Inflammatory macrophage treated with lipopolysaccharide for 1 hour (primary cell): Measurements from ENCODE around the gene TMEM131L.

Source experiments
- DNase-seq, 2 donors: peaks; one replicate each; pipeline ENCODE4 v3.0.0-alpha.2; 2020 to 2022

The TMEM131L gene

DNA sequence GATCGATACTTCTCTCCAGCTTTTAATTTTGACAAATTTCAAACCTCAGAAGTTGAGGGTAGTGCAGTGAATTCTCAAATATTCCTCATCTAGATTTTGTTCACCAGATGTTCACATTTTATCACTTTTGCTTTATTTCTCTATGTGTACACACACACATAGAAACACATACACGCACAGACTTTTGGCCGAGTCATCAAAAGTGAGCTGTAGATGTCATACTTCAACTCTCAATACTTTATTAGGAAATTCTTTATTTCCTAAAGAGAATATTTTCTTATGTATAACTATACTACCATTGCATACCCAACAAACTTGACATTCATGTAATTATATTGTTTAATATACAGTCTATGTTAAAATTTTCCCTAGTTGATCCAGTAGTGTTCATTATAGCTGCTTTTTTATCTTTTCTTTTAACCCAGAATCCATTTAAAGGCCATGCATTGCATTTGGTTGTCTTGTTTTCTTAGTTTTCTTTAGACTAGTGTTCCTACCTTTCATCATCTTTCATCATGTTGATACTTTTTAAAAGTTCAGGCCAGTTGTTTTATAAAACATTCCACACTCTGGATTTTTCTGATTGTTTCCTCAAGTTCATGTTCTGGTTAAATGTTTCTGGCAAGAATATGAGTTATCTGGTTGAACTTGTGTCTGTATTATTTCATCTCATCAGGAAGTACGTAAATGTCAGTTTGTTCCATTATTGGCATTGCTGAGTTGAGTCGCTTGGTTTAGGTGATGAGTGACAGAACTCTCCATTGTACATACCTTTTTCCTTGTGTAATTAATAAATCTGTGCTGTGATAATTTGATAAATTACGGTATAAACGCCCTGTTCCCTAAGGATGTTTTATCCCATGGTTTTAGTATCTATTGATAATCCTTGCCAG is 123.8 kb downstream of the TMEM131L start:
- no peak for DNase-seq

DNA sequence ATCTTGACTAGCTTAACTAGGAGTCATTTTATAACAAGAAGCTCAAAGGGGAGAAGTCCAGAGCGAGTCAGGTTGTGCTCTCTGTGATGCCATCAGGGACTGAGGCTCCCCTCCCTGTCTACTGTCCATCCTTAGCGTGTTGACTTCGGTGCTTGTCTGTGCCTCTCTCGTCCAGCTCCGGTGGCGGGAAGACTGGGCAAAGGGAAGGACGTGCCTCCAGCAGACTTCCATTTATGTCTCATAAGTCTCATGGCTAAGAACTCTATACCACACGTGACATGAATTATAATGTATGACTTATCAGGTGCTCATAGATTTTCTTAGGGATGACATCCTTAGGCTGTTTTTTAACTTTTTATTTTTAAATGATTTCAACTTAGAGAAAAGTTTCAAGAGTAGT is 125.3 kb downstream of the TMEM131L start:
- no peak for DNase-seq

DNA sequence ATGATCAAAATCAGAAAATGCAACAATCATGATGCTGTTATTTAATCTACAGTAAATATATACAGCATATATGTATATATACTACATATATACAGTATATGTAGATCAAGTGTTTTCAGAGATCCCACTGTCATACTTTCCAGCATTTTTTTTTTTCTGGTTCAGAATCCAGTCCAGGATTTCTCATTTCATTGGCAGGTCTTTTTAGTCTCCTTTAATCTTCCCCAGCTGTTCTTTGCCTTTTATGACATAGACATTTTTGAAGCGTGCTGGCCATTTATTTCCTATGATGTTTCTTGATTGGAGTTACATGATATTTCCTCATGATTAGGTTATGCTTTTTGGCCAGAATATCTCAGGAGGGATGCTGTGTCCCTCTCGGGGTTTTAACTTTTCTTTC is 125.9 kb downstream of the TMEM131L start:
- DNase-seq = no peak

DNA sequence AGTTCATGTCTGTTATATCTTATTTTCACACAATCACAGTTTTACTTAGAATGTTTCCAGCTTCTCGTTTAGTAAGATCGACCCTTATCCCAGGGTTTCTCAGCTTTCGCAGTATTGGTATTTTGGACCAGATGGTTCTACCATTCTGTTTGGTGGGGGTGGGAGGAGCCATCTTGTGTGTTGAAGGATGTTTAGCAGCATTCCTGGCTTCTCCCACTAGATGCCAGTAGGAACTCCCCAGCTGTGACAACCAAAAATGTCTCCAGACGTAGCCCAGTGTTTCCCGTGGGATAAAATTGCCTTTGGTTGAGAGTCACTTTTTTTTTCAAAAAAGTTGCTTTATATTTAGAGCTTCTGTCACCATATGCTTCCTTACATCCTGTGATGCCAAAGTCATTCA is 127.0 kb downstream of the TMEM131L start:
- DNase-seq = no peak

DNA sequence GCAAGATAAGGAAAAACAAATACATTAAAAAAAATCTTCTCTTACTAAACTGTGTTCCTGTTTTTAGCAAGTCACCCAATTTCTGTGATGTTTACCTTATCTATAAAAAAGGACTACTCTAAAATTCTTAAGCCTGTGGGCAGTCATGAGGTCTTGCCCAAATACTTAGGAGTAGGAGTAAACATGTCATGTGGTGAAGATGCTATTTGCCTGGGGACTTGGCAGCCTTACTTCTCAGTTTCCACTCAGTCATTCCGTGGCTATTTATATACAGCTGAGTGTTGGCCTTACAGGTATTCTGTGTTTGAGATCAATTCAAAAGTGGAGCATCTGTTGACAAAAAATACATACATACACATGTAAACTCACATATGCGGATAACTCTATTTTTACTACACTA is 128.1 kb downstream of the TMEM131L start:
- DNase-seq = peak in 1 of 2 donors; percentile 17

DNA sequence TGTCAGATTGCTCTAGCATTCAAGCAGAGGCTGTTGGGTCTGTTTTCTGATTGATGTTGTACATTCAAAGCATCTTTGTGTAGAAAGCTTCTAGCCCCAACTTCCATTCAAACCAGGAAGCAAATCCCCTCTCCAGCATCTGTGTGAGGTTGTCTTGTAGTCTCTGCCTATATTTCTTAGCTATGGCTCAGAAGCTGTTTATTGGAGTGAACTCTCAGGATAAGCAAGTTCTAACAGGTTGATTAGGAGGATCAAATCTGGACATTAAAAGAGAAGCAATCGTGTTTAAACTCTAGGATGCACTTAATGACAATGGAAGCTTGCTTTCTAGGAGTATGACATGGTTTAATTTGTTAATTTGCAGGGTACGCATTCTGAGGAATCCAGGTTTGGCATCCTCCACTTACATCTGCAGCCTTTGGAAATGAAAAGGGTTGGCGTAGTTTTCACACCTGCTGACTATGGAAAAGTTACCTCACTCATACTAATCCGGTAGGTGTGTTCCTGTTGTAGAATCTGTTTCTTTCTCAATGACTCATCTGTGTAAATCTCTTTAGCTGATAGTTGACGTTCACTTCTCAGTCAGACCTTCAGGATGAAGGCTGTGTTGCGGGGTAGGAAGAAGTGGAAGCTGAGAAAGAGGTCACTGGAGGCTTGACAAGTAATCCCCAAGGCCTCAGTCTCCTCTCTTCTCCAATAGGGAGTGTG is 129.9 kb downstream of the TMEM131L start:
- no peak for DNase-seq

DNA sequence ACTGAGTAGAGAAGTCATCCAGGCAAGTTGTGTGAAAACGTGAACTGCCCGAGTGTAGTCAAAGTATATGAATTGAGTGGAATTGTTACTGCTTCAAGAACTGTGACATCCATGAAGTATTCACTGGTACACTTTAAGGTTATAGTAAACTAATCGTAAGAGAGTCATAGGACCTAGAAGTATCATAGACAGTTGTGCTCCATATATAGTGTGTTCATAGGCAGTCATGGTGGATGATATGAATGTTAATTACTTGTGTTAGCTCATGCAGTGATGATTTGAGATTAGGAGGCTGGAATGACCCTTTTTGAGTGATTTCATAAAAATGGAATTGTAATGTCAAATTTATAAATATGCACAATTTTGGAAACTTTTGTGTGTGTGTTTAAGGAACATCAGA is 136.6 kb downstream of the TMEM131L start:
- peak in 1 of 2 donors; percentile 9 for DNase-seq

DNA sequence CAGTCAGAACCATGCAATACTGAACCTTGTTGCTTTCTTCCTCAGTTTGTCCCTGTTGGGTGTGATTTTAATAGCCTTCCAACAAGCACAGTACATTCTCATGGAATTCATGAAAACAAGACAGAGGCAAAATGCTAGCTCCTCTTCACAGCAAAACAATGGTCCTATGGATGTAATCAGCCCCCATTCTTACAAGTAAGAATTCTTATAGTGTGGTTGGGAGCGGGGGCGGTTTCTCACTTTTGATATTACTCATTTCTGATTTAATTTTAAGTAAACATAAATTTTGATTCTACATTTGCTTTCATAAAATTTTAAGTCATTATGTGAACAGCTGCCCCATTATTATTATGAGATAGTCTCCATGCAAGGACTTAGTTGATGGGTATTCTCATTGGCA is 137.1 kb downstream of the TMEM131L start:
- DNase-seq = no peak

DNA sequence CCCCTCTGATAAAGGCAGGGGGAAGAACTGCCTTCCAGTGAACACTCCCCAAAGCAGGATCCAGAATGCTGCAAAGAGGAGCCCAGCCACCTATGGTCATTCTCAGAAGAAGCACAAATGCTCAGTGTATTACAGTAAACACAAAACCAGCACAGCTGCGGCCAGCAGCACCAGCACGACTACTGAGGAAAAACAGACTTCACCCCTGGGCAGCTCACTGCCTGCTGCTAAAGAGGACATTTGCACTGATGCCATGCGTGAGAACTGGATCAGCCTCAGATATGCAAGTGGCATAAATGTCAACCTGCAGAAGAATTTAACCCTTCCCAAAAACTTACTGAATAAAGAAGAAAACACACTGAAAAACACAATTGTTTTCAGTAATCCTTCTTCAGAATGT is 137.7 kb downstream of the TMEM131L start:
- no peak for DNase-seq

DNA sequence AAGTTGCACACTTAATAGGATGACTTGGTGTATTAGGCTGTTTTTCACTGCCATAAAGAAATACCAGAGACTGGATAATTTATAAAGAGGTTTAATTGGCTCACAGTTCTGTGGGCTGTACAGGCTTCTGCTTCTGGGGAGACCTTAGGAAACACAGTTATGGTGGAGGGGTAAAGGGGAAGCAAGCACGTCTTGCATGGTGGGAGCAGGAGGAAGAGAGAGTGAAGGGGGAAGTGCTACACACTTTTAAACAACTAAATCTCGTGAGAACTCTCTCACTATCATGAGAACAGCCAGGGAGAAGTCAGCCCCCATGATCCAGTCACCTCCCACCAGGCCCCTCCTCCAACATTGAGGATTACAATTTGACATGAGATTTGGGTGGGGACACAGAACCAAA is 142.9 kb downstream of the TMEM131L start:
- peak; percentile 8 to 18 for DNase-seq

DNA sequence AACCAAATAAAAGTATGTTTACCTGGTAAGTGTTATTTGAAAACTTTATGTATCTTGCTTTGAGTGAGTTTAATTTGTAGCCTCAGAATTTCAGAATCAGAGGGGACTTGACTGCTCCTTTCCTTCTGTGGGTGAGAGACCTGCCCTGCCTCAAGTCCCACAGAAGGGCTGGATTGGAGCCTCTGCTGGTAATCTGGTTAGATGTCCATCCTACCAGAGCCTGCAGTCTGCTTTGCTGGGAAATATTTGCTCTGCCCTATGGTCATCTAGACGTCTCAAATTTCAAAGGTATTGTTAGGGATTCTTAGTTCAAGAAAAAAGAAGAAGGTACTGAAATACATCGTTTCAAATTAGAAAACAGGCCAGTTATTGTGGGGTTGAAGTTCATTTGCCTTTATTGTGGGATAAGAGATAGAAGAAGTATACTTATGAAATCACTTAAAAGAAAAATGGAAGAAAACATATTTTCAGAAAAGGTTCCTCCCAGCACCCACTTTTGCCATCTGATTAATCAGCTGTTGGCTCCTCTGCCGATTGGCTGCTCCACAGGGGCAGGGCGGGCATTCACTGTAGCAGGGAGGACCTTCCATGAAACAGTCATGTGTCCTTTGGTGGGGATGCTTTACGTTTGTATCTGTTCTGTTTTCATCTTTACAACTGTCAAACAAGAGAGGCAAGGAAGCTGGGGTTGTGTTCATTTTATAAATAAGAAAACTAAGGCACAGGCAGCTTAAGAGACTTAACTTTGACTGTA is 144.6 kb downstream of the TMEM131L start:
- DNase-seq = no peak

DNA sequence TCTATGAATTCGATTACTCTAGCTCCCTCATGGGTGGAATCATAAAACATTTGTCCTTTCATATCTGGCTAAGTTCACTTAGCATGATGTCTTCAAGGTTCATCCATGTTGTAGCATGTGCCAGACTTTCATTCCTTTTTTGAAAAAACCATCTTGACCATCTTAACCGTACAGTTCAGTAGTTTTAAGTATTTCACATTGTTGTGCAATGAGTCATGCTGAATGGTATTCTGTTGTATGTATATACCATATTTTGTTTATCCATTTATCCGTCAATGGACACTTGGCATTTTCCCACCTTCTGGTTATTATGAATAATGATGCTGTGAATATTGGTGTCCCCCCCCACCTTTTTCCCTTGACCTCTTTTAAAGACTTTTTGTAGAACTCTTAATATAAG is 145.5 kb downstream of the TMEM131L start:
- no peak for DNase-seq

DNA sequence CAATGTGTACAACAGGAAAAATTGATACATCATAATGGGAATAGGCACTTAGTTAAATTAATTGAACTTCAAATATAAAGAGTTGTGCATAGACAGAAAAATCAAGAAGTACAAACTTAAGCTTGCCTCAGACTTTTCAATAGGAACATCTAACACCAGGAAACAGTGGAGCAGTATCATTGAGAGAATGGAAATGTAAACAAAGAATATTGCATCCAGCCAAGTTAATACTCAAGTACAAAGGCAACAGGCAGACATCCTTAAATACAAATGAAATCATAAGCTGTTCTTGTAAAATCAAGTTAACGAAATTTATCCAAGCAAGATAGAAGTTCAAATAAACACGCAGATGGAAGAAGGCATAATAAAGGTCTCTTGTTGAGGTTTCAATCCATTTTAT is 146.7 kb downstream of the TMEM131L start:
- no peak for DNase-seq

DNA sequence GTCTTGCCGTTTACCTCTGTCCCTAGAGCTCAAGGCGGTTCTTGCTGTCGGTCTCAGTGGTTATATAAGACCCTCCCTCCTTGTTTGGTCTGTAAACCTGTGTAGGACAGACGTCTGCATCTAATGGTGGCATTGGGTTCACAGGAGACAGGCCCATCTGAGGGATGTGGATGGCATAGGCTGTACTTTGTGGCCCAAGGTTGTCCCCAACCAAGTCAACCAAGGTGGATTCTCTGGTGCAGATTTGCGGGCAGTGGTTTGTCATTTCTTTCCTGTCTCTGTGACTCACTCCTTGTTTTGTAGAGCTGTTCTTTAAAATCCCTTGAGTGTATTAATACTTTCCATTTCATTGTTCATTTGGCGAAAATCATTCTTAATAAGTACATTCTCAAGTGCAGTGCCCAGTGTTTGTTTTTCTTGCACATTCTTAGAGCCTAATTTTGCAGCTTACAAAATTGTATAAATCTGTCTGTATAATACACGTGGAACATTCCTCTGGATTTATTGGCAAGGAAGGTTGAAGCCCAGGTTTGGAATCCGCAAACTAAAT is 149.9 kb downstream of the TMEM131L start:
- DNase-seq = no peak

DNA sequence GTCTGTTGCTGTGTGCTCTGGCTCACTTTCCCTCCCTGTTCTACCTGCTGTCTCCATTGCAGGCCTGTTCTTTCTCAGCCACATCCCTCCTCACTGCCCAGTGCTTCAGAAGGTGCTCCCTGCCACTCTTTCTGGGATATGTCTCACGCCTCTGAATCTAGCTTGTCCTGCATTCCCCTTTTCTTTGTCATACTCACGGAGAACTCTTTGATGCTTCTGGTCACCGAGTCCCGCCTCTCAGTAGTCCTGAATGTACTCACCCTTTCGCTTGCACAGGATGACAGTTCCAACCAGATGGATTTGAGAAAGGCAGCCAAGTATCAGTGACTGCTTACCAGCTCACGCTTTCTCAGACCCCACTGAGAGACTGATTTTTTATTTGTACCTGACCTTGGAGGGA is 152.7 kb downstream of the TMEM131L start:
- DNase-seq = no peak

DNA sequence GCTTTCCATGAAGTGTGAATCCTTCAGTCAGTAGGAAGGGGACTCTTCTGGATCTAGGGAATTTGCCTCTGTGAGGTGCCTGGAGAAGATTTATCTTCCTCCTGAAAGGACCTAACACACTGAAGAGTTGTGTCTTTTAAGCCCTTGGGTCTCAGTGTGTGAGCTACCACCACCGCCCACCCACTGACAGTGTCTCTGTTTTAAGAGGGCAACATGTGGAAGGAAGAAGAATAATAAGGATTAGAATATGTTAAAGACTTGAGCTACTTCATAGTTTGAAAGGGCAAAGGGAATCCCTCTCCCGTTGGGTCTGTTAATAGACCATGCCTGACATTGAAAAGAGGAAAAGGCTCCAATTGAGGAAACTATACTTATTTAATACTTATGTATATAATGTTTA is 153.7 kb downstream of the TMEM131L start:
- DNase-seq = no peak

DNA sequence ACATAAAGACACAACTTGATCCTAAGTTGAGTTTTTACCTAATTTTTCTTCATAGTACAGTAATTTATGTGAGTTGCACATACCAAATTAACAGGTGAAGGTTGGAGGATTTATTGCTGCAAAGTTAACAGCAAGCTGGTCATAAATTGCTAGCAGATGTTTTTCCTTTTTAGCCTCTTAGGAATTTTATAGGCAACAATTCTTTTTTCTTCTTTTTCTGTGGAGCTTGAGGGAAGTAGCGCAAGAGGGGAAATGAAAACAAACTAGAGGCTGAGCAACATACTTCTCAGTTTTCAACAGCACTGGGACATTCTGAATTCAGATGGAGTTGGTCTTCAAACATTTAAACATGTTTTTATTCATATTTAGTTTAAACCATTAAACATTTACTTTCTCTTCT is 154.2 kb downstream of the TMEM131L start:
- peak in 1 of 2 donors; percentile 35 for DNase-seq

DNA sequence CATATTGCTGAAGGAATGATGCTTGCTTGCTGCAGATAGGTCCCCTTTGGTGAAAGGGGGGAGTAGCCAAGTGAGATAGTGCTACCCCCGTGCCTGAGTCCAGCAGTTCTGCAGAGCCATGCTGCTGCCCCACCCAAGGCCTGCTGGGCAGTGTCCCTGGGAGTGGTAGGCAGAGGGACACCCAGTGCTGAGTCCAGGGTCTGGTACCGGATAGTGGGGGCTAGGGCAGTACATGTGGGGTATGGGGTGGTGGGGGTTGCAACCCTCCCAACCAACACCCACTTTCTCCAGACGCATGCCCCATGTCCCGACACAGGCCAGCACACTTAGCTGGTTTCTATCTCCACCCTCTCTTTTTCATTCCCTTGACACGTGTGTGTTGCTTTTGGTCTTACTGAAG is 155.9 kb downstream of the TMEM131L start:
- no peak for DNase-seq

DNA sequence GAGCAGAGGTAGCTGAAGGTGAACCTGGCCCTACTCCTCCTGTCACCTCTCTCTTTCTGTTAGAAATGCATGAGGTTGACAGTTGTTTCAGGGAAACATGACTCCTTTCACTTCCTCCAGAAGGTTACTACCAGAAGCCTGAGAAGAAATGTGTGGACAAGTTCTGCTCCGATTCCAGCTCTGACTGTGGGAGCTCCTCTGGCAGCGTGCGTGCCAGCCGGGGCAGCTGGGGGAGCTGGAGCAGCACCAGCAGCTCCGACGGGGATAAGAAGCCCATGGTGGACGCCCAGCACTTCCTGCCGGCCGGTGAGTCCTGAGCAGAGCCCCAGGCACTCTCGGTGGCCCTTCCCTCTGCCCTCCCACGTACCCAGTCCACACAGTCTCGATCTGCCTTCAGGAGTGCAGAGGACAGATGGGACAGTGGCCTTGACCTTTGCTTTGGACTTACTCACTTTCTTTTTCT is 156.6 kb downstream of the TMEM131L start:
- peak in 1 of 2 donors; percentile 13 for DNase-seq

DNA sequence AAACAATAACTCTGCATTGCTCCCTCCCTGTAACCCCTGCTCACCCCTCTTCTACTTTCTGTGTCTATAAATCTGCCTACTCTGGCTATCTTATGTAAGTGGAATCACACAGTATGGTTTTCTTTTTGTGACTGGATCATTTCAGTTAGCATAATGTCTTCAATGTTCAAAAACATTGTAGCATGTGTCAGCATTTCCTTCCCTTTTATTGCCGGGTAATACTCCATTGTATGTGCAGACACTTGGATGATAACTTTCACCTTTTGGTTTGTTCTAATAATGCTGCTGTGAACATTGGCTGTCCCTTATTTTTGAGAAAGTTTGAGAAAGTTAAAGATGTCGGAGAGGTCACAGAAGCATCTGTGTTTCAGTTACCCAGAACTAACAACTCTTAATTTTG is 157.3 kb downstream of the TMEM131L start:
- no peak for DNase-seq

DNA sequence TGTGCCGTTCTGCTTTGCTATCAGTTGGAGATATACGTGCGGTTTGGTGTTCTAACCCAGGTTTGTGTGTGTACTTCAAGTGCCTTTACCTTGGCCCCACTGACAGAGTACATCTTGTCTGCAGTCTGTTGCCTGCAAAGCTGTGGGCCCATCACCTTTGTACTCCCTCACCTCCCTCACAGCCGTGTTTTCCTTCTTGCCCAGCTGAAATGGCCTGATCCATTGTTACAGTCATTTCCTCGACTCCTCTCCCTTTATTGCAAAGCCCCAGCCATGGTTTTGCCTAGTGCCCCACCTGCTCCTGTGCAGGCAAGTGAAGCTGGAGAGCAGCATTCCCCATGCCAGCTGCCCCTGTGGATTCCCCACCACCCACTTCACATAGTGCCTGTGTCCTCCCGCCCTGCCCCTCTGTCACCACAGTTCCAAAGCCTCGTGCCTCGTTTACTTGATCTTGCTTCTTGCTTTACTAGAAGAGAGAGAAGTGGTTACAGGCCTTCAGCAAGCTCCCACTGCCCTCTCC is 162.7 kb downstream of the TMEM131L start:
- no peak for DNase-seq

DNA sequence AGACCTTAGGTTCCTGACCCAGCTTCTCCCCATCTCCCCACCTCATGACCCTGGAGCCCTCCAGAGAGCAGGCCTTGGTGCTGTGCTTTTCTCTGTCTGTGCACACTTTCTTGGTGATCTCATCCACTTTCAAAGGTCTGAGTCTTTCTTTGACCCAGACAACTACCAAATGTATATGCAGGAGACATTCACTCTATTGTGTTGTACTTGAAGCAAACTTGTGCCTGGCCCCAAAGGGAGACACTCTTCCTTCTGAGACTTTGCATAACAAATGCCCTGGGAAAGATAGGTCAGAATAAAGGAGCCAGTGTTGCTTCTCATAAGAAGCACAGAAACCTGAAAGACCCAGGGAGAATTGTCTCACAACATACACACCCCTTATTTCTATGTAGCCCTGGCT is 163.6 kb downstream of the TMEM131L start:
- no peak for DNase-seq
